Measurements from ENCODE around the gene PIK3CG. TPM values are rescaled to one million over a fixed set of nuclear protein-coding genes. Genes with fewer than 3 reads are reported as not detected.
"Not testable (repeated sequence)": the region's sequence is repeated elsewhere in the genome, so short reads cannot be mapped to it uniquely, and the experiment has no call there.

PIK3CG gene
- total RNA-seq (2014; rRNA removed; shearing (Covaris generic)) = 0.12 TPM in 1 of 2 replicates, not detected in the other

DNA sequence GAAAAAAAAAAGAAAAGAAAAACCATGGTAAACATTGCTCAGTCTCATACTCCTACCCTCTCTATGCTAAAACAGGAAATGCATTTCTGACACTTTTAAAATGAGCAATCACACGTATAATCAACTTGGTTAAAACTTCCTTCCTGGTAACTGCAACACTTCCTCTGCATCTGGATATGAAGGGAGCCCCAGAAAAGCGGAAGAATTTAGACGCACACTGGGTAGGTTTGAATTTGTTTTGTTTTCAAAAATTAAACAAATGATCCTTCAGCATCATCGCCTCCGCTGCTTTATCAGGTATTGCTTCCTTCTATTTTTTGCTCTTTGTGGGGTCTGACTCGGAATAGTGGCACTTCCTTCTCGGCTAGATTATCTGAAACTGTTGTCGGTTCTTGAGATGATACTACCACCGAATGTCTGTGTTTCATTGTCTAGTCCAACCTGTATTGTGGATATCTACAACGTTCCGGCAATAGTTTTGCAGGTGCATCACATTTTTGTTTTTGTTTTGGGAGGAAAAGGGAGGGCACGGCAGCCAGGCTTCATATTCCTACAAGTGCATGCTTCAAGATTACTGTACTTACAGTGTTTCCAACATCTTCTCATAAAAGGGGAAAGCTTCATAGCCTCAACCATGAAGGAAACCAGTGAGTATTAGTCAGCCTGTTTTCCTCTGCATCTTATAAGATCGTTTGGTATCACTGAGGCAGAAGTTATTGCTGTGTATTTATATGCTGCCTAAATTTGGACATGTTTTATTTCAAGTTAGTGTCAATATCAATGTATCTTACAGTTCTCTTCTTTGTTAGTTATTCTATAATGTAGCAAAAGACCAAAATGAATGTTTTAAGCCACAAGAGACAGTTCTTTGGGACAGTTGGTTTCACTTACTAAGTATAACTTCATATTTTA, at the start of gene PIK3CG:
TSS of gene PIK3CG (plus strand) at position 153 of the 912 bp plus-strand sequence. CDS start 2,280 bp downstream, outside the sequence.
- no peak for DNase-seq (ENCODE audit: low read depth)

DNA sequence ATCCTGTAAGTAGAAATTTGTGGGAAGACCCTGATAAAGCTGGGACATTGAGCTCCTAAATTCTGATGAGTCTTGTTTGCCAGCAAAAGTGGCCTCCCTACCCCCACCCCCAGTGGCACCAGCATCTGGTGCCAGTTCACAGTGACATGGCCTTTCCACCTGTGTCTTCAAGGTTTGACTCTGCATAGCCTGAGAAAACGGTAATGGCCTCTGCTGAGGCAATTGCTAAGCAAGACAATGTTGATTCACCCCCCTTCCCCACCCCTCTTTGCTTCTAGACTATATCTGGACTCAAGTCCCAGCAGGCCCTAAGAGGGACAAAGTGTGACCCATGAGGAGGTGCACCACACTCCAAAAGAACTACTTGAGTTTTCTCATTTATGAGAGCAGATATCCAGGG, 48.0 kb upstream of the PIK3CG start:
- no peak for DNase-seq (ENCODE audit: low read depth)

DNA sequence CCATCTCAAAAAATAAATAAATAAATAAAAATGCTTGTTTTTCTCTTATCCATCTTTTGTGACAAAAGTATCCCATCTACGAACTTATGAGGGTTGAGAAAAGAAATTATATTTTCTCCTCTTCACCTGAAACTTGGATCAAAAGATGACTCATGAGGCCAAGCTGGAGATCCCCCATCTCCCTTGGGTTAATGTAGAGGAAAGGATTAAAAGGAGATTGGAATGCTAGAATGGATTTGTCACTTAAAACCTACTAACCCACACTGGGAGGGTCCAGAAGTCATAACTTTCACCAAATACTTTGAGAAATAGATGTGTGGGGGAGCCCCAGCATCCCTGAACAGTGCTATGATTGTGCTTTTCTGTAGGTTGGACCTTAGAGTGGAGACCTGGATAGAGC, 46.3 kb upstream of the PIK3CG start:
- DNase-seq (ENCODE audit: low read depth) = peak; percentile 44

DNA sequence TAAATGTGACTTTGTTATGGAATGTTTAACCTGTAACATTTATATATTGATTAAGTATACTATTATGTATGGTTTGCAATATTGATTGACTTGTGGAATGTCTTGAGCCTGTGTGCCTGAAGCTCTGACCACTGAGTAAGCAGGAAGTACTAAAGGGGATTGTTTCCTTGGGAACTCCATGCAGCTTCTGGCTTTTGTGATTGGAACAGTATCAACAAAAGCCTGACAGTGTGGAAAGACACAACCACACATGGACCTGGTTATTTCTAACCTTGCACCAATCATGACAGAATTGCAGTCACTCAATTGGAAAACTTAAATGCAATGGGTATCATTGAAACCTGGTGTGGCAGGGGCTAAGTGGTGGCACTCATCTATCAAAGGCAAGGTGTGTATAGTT, 45.5 kb upstream of the PIK3CG start:
- no peak for DNase-seq (ENCODE audit: low read depth)

DNA sequence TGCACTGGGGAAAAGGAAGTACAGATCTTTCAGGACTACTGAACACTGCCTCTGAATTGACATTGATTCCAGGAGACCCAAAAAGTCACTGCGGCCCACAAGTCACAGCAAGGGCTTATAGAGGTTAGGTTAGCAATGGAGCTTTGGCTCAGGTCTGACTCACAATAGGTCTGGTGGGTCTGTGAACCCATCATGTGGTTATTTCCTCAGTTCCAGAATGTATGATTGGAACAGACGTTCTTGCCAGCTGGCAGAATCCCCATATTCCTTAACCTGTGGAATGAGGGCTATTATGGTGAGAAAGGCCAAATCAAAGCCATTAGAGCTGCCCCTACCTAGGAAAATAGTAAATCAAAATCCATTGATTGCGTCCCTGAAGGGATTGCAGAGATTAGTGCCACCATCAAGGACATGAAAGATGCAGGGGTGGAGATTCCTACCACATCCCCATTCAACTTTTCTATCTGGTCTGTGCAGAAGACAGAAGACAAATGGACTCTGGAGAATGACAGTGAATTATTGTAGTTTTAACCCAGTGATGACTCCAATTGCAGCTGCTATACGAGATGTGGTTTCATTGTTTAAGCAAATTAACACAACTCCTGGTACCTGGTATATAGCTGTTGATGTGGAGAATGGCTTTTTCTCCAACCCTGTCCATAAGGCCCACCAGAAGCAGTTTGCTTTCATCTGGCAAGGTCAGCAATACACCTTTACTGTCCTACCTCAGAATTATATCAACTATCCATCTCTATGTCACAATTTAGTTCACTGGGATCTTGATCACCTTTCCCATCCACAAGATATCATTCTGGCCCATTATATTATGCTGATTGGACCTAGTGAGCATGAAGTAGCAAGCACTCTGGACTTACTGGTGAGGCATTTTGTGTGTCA, 44.5 kb upstream of the PIK3CG start:
- DNase-seq (ENCODE audit: low read depth) = peak; percentile 48

DNA sequence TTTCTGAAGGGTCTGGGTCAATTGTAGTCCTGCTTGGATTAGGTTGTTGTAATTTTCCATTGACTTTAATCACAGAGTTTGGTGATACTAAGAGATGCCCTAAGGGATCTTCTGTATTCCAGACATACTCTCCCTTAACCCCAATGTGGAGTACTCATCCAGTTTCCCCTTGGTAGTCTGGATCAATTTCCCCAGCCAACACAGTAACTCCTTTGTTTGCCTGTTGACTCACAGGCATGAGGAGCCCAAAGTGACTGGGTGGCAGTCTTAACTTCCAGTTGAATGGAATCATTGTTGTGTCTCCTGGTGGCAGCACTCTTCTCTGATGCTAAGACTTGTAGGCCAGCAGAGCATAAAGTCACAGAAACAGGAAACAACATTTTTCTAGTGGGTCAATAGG, 41.5 kb upstream of the PIK3CG start:
- peak; percentile 77 for DNase-seq (ENCODE audit: low read depth)

DNA sequence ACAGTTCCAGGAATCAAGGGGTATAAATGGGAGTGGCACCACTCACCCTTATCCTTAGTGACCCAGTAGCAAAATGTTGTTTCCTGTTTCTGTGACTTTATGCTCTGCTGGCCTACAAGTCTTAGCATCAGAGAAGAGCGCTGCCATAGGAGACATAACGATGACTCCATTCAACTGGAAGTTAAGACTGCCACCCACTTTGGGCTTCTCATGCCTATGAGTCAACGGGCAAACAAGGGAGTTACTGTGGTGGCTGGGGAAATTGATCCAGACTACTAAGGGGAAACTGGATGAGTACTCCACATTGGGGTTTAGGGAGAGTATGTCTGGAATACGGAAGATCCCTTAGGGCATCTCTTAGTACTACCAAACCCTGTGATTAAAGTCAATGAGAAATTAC, 40.6 kb upstream of the PIK3CG start:
- DNase-seq (ENCODE audit: low read depth) = peak; percentile 86

DNA sequence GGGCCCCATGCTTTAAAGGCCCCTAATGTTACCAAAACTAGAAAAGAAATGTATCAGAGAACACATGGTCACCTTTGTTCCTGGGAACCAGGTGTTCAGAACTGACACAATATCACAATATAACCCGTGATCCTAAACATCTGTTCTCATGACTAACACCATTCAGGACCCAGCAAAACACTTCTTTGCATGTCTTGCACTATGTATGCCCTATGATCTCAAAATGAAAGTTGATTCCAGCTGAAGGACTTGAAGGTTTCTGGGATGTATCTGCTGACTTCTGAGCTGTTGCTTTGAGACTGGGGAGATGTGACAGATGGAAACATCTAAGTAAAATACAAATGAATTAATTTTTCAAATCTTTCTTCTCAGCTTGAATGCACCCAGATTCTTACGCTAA, 37.5 kb upstream of the PIK3CG start:
- no peak for DNase-seq (ENCODE audit: low read depth)

DNA sequence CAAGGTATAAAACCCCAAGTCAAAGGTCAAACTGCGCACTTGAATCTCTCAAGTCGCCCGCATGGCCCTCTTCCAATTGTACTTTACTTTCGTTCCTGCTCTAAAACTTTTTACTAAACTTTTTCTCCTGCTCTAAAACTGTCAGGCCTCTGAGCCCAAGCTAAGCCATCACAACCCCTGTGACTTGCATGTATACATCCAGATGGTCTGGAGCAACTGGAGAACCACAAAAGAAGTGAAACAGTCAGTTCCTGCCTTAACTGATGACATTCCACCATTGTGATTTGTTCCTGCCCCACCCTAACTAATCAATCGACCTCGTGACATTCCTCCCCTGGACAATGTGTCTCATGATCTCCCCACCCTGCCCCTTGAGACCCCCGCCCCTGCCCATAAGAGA, 35.6 kb upstream of the PIK3CG start:
- DNase-seq (ENCODE audit: low read depth) = no peak

DNA sequence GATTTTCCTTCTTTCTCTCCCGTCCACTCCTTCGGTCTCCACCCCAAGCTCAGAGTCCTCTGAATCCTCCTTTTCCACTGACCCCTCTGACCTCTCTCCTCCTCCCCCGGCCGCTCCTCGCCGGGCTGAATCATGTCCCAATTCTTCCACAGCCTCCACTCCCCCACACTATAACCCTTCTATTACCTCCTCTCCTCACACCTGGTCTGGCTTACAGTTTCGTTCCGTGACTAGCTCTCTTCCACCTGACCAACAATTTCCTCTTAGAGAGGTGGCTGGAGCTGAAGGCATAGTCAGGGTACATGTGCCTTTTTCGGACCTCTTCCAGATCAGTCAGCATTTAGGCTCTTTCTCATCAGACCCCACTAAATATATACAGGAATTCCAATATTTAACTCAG, 34.2 kb upstream of the PIK3CG start:
- not testable (repeated sequence) for DNase-seq (ENCODE audit: low read depth)

DNA sequence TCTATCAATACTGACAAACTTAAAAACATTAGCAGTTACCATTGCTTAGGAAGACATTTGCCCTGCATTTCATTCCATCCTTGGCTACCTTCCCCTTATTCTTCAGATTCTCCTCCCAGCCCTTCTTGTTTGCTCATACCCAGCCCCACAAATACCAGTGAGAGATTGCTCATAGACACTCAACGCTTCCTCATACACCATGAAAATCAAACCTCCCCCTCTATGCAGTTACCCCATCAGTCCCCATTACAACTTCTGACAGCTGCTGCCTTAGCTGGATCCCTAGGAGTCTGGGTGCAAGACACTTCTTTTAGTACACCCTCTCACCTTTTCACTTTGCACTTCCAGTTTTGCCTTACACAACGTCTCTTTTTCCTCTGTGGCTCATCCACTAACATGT, 28.3 kb upstream of the PIK3CG start:
- DNase-seq (ENCODE audit: low read depth) = no peak

DNA sequence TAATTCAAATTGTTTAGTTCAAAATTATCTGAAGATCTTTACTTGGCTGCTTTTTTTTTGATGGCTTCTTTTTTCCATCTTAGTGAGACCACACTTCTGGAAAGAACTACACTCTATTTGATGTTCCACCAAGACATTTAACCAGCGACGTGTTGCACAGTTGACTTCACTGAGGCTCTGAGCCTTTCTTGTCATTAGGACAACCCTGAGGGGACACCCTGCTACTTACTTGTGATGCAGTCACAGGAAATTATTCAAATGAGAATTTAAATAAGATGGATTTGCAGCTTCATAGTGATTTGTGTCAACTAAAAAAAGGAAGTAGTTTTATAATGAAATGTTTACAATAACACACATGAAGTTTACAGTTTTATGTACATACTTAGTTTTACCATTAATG, 25.6 kb upstream of the PIK3CG start:
- DNase-seq (ENCODE audit: low read depth) = no peak

DNA sequence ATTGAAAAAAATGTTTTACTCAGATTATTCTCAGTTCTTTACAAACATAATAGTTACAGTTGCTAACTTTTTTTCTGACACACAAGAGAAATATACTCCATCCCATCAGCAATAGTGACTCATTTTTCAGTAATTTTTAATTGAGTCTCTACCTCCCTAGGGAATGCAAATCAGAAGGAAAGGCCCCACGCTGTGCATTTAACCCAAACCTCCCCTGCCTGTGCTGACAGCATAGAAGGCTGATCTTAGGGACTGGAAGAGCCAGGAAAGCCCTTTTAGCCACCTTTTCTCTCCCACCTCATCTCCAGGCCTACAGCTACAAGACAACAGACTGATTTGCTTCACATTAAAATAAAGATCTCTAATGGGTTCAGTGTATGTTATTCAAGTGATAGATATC, 24.7 kb upstream of the PIK3CG start:
- peak; percentile 91 for DNase-seq (ENCODE audit: low read depth)

DNA sequence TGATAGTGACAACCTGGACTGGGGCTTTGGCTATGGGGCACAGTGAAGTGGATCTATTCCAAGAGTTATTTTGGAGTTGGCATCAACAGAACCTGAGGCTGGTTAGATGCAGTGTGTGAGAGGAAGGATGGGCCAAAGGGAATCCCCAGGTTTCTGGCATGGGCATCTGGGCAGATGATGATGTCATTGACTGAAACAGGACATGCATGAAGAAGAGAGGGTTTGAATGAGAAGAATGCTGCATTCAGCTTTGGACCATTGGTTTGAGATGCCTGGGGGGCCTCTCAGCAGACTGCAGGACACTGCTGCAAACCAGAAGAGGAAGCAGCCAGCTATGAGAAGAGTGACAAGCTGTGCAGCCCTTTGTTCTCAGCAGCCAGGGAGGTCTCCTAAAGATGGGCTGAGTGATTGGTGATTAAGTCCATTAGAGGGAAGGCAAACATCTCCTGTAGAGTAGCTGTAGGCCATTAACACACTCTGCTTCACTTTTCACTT, 23.1 kb upstream of the PIK3CG start:
- DNase-seq (ENCODE audit: low read depth) = no peak

DNA sequence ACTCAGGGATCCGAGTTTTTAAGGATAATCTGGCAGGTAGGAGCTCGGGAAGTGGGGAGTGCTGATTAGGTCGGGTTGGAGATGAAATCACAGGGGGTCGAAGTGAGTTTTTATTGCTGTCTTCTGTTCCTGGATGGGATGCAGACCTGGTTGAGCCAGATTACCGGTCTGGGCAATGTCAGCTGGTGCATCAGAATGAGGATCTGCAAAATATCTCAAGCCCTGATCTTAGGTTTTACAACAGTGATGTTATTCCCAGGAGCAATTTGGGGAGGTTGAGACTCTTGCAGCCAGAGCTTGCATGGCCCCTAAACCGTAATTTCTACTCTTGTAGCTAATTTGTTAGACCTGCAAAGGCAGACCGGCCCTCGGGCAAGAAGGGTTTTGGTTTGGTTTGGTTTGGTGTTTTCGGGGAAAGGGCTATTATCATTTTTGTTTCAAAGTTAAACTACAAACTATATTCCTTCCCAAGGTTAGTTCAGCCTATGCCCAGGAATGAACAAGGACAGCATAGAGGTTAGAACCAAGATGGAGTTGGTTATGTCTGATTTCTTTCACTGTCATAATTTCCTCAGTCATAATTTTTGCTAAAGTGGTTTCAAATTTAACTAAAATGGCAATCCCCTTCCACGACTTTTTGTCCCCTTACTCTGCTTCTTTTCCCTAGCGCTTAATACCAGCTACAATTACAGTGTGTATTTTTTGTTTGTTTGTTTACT, 20.6 kb upstream of the PIK3CG start:
- DNase-seq (ENCODE audit: low read depth) = no peak

DNA sequence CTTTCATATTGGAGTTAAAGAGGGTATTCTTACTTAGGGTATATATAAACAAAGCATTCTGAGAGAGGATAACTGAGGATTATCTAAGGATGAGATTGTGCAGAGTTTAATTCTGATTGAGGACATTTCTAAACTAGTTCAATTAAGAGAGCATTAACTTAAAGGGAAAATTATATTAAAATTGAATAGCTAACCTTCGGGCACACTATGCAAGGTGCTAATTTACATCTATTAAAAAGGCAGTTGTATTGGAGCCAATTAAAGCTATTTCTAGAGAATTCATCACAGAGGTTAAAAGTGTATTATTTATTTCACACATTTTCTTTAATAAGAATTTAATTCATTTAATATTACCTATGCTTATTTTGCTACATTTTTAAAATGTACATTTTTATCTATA, 17.0 kb upstream of the PIK3CG start:
- no peak for DNase-seq (ENCODE audit: low read depth)

DNA sequence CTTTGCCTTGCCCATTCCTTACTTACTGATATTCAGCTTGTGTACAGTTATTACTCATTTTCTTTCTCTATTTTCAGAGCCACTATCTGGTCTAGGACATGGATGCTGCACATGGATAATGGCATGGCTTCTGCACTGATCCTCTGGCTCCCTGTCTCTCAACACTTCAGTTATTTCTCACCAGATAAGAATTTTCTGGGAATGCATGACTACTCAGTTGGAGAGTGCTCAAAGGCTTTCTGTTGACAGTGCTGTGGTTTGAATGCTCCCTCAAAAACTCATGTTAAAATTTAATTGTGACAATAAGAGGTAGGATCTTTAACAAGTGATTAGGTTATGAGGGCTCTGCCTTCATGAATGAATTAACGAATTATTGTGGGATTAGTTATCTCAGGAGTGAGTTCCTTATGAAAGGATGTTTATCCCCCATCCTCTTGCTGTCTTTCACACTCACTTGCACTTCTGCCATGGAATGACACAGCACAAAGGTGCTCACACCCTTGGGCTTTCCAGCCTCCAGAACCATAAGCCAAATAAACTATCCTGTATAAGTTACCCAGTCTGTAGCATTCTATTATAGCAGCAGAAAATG, 16.1 kb upstream of the PIK3CG start:
- DNase-seq (ENCODE audit: low read depth) = peak; percentile 93

DNA sequence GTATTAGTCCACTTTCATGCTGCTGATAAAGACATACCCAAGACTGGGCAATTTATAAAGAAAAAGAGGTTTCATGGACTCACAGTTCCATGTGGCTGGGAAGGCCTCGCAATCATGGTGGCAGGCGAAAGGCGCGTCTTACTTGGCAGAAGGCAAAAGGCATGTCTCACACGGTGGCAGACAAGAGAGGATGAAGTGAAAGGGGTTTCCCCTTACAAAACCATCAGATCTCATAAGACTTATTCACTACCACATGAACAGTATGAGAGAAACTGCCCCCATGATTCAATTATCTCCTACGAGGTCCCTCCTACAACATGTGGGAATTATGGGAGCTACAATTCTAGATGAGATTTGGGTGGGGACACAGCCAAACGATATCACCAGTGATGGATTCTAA, 13.4 kb upstream of the PIK3CG start:
- DNase-seq (ENCODE audit: low read depth) = not testable (repeated sequence)

DNA sequence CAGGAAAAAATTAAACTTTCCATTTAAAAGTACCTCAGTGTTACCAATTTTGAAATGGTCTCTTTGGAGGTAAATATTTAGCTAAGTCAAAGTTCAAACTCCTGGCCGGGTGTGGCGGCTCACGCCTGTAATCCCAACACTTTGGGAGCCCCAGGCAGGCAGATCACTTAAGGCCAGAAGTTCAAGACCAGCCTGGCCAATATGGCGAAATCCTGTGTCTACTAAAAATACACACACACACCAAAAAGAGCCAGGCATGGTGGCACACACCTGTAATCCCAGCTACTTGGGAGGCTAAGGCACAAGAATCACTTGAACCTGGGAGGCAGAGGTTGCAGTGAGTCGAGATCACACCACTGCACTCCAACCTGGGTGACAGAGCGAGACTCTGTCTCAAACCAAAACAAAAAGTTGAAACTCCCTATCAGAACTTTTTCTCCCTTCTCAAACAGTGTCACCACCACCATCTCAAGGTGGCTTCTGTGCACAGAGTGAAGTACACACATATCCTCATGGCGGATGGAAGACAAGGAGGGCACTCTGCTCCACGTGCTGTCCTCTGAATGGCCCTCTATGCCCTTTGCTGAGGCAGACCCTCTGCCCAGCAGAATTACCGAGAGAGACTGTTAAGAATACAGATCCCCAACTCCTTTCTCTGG, 11.7 kb upstream of the PIK3CG start:
- DNase-seq (ENCODE audit: low read depth) = no peak

DNA sequence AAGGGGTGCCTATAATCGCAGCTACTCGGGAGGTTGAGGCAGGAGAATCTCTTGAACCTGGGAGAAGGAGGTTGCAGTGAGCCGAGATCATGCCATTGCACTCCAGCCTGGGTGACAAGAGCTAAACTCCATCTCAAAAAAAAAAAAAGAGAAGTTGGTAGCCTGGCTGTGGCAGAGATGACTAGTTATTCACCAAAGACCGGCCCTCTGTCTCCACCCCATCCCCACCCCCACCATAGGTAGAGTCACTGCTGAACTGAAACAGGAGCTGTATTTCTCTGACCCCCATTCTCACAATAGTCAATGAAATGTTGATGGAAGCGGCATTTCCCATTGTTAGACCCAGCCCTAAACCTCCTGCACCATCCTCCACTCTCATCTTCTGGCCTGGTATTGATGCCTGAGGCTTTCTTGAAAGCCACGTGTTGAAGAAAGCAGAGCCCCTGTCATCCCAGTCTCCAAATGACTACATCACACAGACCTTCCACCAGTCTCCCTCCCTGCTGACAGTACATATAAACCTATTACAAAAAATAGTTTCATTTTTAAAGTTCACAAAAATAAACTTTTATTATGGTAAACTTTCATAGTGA, 9.4 kb upstream of the PIK3CG start:
- DNase-seq (ENCODE audit: low read depth) = no peak
